ENCODE data around the gene OXT. TPM values are rescaled to one million over a fixed set of nuclear protein-coding genes. Genes with fewer than 3 reads are reported as not detected.

Gene OXT
- total and polyA plus RNA-seq, 2 of the 13 experiments (the other 11 are each of a cell fraction or from before 2014, with no cell fraction given): not detected

GRCh38 chr20:3068986-3069900 lies 2.2 kb upstream of the OXT start (continued):
- TF ChIP-seq ZFP91 (CRISPR knock-in tag; IDR thresholded peaks at IDR 0.05; ENCODE audit: borderline replicate concordance): peak; percentile 39; the same call in 1 of the 2 replicates
- TF ChIP-seq ZNF292 (CRISPR knock-in tag; IDR thresholded peaks at IDR 0.05; ENCODE audit: borderline replicate concordance, low read depth): peak; percentile 75; the same call in 1 of the 2 replicates
- TF ChIP-seq MAZ (IDR thresholded peaks at IDR 0.05; ENCODE audit: borderline replicate concordance, low read depth, low read length): 0 out of 2 replicates have a peak, but pooled peaks have one; percentile 24
- no peak for TF ChIP-seq MAZ (CRISPR knock-in tag; IDR thresholded peaks at IDR 0.05; ENCODE audit: low read depth)
- TF ChIP-seq TEF (CRISPR knock-in tag; IDR thresholded peaks at IDR 0.05): no peak
- 0 out of 2 replicates have a peak, but pooled peaks have one; percentile 26 for TF ChIP-seq HNRNPL (IDR thresholded peaks at IDR 0.05; ENCODE audit: low read depth, low read length)
- TF ChIP-seq DRAP1 (CRISPR knock-in tag; IDR thresholded peaks at IDR 0.05): no peak
- TF ChIP-seq UBTF (CRISPR knock-in tag; IDR thresholded peaks at IDR 0.05): 0 out of 2 replicates have a peak, but pooled peaks have one; percentile 14
- no peak for TF ChIP-seq PRMT3 (CRISPR knock-in tag; IDR thresholded peaks at IDR 0.05; ENCODE audit: borderline replicate concordance, low read depth)
- no peak for TF ChIP-seq EHMT2 (IDR thresholded peaks at IDR 0.05; ENCODE audit: borderline replicate concordance, low read depth, low read length)
- no peak for TF ChIP-seq ZNF598 (CRISPR knock-in tag; IDR thresholded peaks at IDR 0.05; ENCODE audit: borderline replicate concordance)
- TF ChIP-seq BORCS8-MEF2B (CRISPR knock-in tag; IDR thresholded peaks at IDR 0.05): no peak
- TF ChIP-seq SAP130 (CRISPR knock-in tag; IDR thresholded peaks at IDR 0.05; ENCODE audit: low read depth): peak; percentile 63
- TF ChIP-seq CCDC6 (CRISPR knock-in tag; IDR thresholded peaks at IDR 0.05): 0 out of 2 replicates have a peak, but pooled peaks have one; percentile 45
- no peak for TF ChIP-seq ZNF674 (CRISPR knock-in tag; IDR thresholded peaks at IDR 0.05; ENCODE audit: low read depth)
- TF ChIP-seq MIER2 (CRISPR knock-in tag; IDR thresholded peaks at IDR 0.05): peak; percentile 93
- peak; percentile 60; the same call in 1 of the 2 replicates for TF ChIP-seq ZNF501 (CRISPR knock-in tag; IDR thresholded peaks at IDR 0.05)
- peak; percentile 72; the same call in 1 of the 2 replicates for TF ChIP-seq RARA (CRISPR knock-in tag; IDR thresholded peaks at IDR 0.05)
- TF ChIP-seq HES4 (CRISPR knock-in tag; IDR thresholded peaks at IDR 0.05; ENCODE audit: borderline replicate concordance): 0 out of 2 replicates have a peak, but pooled peaks have one; percentile 11
- TF ChIP-seq ZBTB49 (CRISPR knock-in tag; IDR thresholded peaks at IDR 0.05; ENCODE audit: borderline replicate concordance): no peak
